ENCODE results near the gene ZEB2. TPM values are rescaled to one million over a fixed set of nuclear protein-coding genes. Genes with fewer than 3 reads are reported as not detected.
A peak's percentile ranks its signal among the peaks of the same experiment; 100 is the strongest.

ZEB2 gene
- total RNA-seq, 2 donors from 2014 or later: 181 to 248 TPM

- peaks cover 10% of the 10 kb centered on the region for H3K36me3 Mint-ChIP-seq
- H3K27me3 Mint-ChIP-seq: no peaks in the 10 kb centered on the region
- H3K9me3 Mint-ChIP-seq: no peaks in the 10 kb centered on the region
- no peak for ATAC-seq
- H3K27ac Mint-ChIP-seq: peak overlapping the region in 1 of 2 donors; percentile 99
- DNase-seq (ENCODE audit: low spot score): no peak
- peaks cover 74 to 83% of the 10 kb centered on the region in 2 donors for H3K4me1 Mint-ChIP-seq (ENCODE audit: low read depth in 2 of 2)
- peak overlapping the region; percentile 83 for H3K4me3 Mint-ChIP-seq
Measured at GRCh38 chr2:144504218-144504641, 15.7 kb downstream of the ZEB2 start.

- ATAC-seq (no peak), DNase-seq (ENCODE audit: low spot score) (no peak)
- Mint-ChIP-seq H3K27me3 (no peaks in the 10 kb centered on the region), H3K27ac (peak overlapping the region in 1 of 2 donors; percentile 99), H3K4me1 (ENCODE audit: low read depth in 2 of 2) (peaks cover 71 to 75% of the 10 kb centered on the region in 2 donors), H3K9me3 (no peaks in the 10 kb centered on the region), H3K4me3 (peak overlapping the region; percentile 83), H3K36me3 (peaks cover 11% of the 10 kb centered on the region)
Measured at GRCh38 chr2:144503242-144503641, 16.7 kb downstream of the ZEB2 start.

GRCh38 chr2:144502369-144502768, 17.6 kb downstream of the ZEB2 start:
- no peaks in the 10 kb centered on the region for H3K9me3 Mint-ChIP-seq
- H3K36me3 Mint-ChIP-seq: peaks cover 14% of the 10 kb centered on the region
- no peaks in the 10 kb centered on the region for H3K27me3 Mint-ChIP-seq
- H3K4me1 Mint-ChIP-seq (ENCODE audit: low read depth in 2 of 2): peaks cover 64 to 71% of the 10 kb centered on the region in 2 donors
- H3K27ac Mint-ChIP-seq: peak overlapping the region in 1 of 2 donors; percentile 99
- ATAC-seq (no peak), DNase-seq (ENCODE audit: low spot score) (no peak)
- H3K4me3 Mint-ChIP-seq: peak overlapping the region; percentile 62

GRCh38 chr2:144501627-144502026, 18.3 kb downstream of the ZEB2 start:
- no peak for DNase-seq (ENCODE audit: low spot score)
- H3K4me3 Mint-ChIP-seq: peak overlapping the region; percentile 62
- no peaks in the 10 kb centered on the region for H3K27me3 Mint-ChIP-seq
- H3K36me3 Mint-ChIP-seq: peaks cover 21% of the 10 kb centered on the region
- H3K9me3 Mint-ChIP-seq: no peaks in the 10 kb centered on the region
- no peak for ATAC-seq
- peak overlapping the region in 1 of 2 donors; percentile 99 for H3K27ac Mint-ChIP-seq
- H3K4me1 Mint-ChIP-seq (ENCODE audit: low read depth in 2 of 2): peaks cover 67 to 73% of the 10 kb centered on the region in 2 donors

GRCh38 chr2:144501118-144501517, 18.8 kb downstream of the ZEB2 start:
- ATAC-seq (no peak), DNase-seq (ENCODE audit: low spot score) (no peak)
- H3K27me3 Mint-ChIP-seq: no peaks in the 10 kb centered on the region
- peaks cover 69 to 74% of the 10 kb centered on the region in 2 donors for H3K4me1 Mint-ChIP-seq (ENCODE audit: low read depth in 2 of 2)
- no peaks in the 10 kb centered on the region for H3K9me3 Mint-ChIP-seq
- H3K27ac Mint-ChIP-seq: peak overlapping the region in 1 of 2 donors; percentile 99
- H3K4me3 Mint-ChIP-seq: peak overlapping the region; percentile 62
- H3K36me3 Mint-ChIP-seq: peaks cover 23% of the 10 kb centered on the region

- Mint-ChIP-seq H3K9me3 (no peaks in the 10 kb centered on the region), H3K27me3 (no peaks in the 10 kb centered on the region), H3K4me3 (peak overlapping the region; percentile 62), H3K27ac (peak overlapping the region in 1 of 2 donors; percentile 99), H3K4me1 (ENCODE audit: low read depth in 2 of 2) (peaks cover 71 to 74% of the 10 kb centered on the region in 2 donors), H3K36me3 (peaks cover 28% of the 10 kb centered on the region)
- DNase-seq (ENCODE audit: low spot score) (no peak), ATAC-seq (peak; percentile 80 to 83)
Measured at GRCh38 chr2:144500563-144500962, 19.4 kb downstream of the ZEB2 start.

- peak overlapping the region; percentile 11 for H3K4me3 Mint-ChIP-seq
- no peak for ATAC-seq
Measured at GRCh38 chr2:144498277-144498676, 21.6 kb downstream of the ZEB2 start.

GRCh38 chr2:144496977-144497598, 22.8 kb downstream of the ZEB2 start:
- DNase-seq (ENCODE audit: low spot score) (no peak), ATAC-seq (no peak)
- Mint-ChIP-seq H3K27ac (peak overlapping the region; percentile 89), H3K4me3 (peak overlapping the region; percentile 74), H3K36me3 (peaks cover 36% of the 10 kb centered on the region), H3K27me3 (no peaks in the 10 kb centered on the region), H3K9me3 (no peaks in the 10 kb centered on the region), H3K4me1 (ENCODE audit: low read depth in 2 of 2) (peaks cover 68 to 71% of the 10 kb centered on the region in 2 donors)

More at GRCh38 chr2:144498277-144498676, 21.6 kb downstream of the ZEB2 start:
- Mint-ChIP-seq H3K4me1 (ENCODE audit: low read depth in 2 of 2) (peaks cover 63 to 68% of the 10 kb centered on the region in 2 donors), H3K9me3 (no peaks in the 10 kb centered on the region), H3K27ac (peak overlapping the region; percentile 48 to 99), H3K36me3 (peaks cover 33% of the 10 kb centered on the region), H3K27me3 (no peaks in the 10 kb centered on the region)
- no peak for DNase-seq (ENCODE audit: low spot score)

GRCh38 chr2:144496092-144496976, 23.6 kb downstream of the ZEB2 start:
- Mint-ChIP-seq H3K27me3 (no peaks in the 10 kb centered on the region), H3K36me3 (peaks cover 42% of the 10 kb centered on the region), H3K4me3 (peak overlapping the region; percentile 74), H3K27ac (peak overlapping the region; percentile 89), H3K4me1 (ENCODE audit: low read depth in 2 of 2) (peaks cover 69 to 71% of the 10 kb centered on the region in 2 donors), H3K9me3 (no peaks in the 10 kb centered on the region)
- ATAC-seq (no peak), DNase-seq (ENCODE audit: low spot score) (no peak)

- H3K36me3 Mint-ChIP-seq: peaks cover 38% of the 10 kb centered on the region
- H3K9me3 Mint-ChIP-seq: no peaks in the 10 kb centered on the region
- H3K4me1 Mint-ChIP-seq (ENCODE audit: low read depth in 2 of 2): peaks cover 69 to 71% of the 10 kb centered on the region in 2 donors
- no peak for DNase-seq (ENCODE audit: low spot score)
- no peaks in the 10 kb centered on the region for H3K27me3 Mint-ChIP-seq
- H3K4me3 Mint-ChIP-seq: peak overlapping the region; percentile 74
- ATAC-seq: peak; percentile 65 to 78
- H3K27ac Mint-ChIP-seq: peak overlapping the region; percentile 89
Measured at GRCh38 chr2:144495227-144496091, 24.5 kb downstream of the ZEB2 start.

GRCh38 chr2:144493027-144493809, 26.7 kb downstream of the ZEB2 start:
- peaks cover 36% of the 10 kb centered on the region for H3K36me3 Mint-ChIP-seq
- ATAC-seq (peak in 1 of 2 donors; percentile 57), DNase-seq (ENCODE audit: low spot score) (no peak)
- no peaks in the 10 kb centered on the region for H3K27me3 Mint-ChIP-seq
- peak overlapping the region; percentile 89 to 97 for H3K27ac Mint-ChIP-seq
- peak overlapping the region; percentile 84 for H3K4me3 Mint-ChIP-seq
- no peaks in the 10 kb centered on the region for H3K9me3 Mint-ChIP-seq
- H3K4me1 Mint-ChIP-seq (ENCODE audit: low read depth in 2 of 2): peaks cover 76 to 88% of the 10 kb centered on the region in 2 donors

- no peak for DNase-seq (ENCODE audit: low spot score)
- peak overlapping the region; percentile 89 to 97 for H3K27ac Mint-ChIP-seq
Measured at GRCh38 chr2:144490857-144491256, 29.1 kb downstream of the ZEB2 start.

More at GRCh38 chr2:144490857-144491256, 29.1 kb downstream of the ZEB2 start:
- ATAC-seq: no peak
- Mint-ChIP-seq H3K4me3 (peak overlapping the region; percentile 84), H3K4me1 (ENCODE audit: low read depth in 2 of 2) (peaks cover 74 to 85% of the 10 kb centered on the region in 2 donors), H3K36me3 (peaks cover 27% of the 10 kb centered on the region), H3K9me3 (no peaks in the 10 kb centered on the region), H3K27me3 (no peaks in the 10 kb centered on the region)

Data from natural killer cell treated with Interleukin-12 subunit alpha and Interleukin-12 subunit beta and Interleukin-15 and Interleukin-18, amount 100 ng/mL, for 72 hours (primary cell).